MV-4-11 (cell line): ENCODE data around the gene KNCN.

Source experiments
- DNase-seq: peaks from one replicate; lab custom pipeline; 2025; lab: John Stamatoyannopoulos, UW

The KNCN gene

GRCh38 chr1:46497665-46498064 is 53.8 kb downstream of the KNCN start:
- no peak for DNase-seq

GRCh38 chr1:46497020-46497419 is 54.4 kb downstream of the KNCN start:
- no peak for DNase-seq

- DNase-seq, result no peak
Observed at GRCh38 chr1:46496505-46496904, 54.9 kb downstream of the KNCN start.

- DNase-seq, result no peak
Observed at GRCh38 chr1:46495778-46496177, 55.7 kb downstream of the KNCN start.
